ENCODE results near the gene GPR55.

The GPR55 gene

GRCh38 chr2:230913406-230914143, 11.5 kb downstream of the GPR55 start:
- Histone ChIP-seq H3K27me3 (ENCODE audit: insufficient read depth, low read length) (peaks cover 75% of the 10 kb centered on the region), H3K79me2 (ENCODE audit: control insufficient read depth, insufficient read depth, low read length, unreplicated experiment) (no peaks in the 10 kb centered on the region), H3K4me3 (ENCODE audit: low read depth, low read length) (no peak overlapping the region), H3K36me3 (ENCODE audit: insufficient read depth, low read length) (no peaks in the 10 kb centered on the region), H2AFZ (ENCODE audit: low read length, unreplicated experiment) (no peak overlapping the region), H3K4me1 (ENCODE audit: control insufficient read depth, insufficient read depth, low read length, unreplicated experiment) (peaks cover 5% of the 10 kb centered on the region), H3K27ac (ENCODE audit: low read depth, low read length) (no peak overlapping the region)

- H3K36me3 ChIP-seq (ENCODE audit: insufficient read depth, low read length), result no peaks in the 10 kb centered on the region
- H3K79me2 ChIP-seq (ENCODE audit: control insufficient read depth, insufficient read depth, low read length, unreplicated experiment), result no peaks in the 10 kb centered on the region
- H3K27me3 ChIP-seq (ENCODE audit: insufficient read depth, low read length), result peaks cover 66% of the 10 kb centered on the region
- no peak overlapping the region for H2AFZ ChIP-seq (ENCODE audit: low read length, unreplicated experiment)
- no peak overlapping the region for H3K4me3 ChIP-seq (ENCODE audit: low read depth, low read length)
- H3K4me1 ChIP-seq (ENCODE audit: control insufficient read depth, insufficient read depth, low read length, unreplicated experiment), result peaks cover 11% of the 10 kb centered on the region
- H3K27ac ChIP-seq (ENCODE audit: low read depth, low read length), result no peak overlapping the region
These were observed 12.3 kb downstream of the GPR55 start for GRCh38 chr2:230912724-230913123.

GRCh38 chr2:230912046-230912445, 13.0 kb downstream of the GPR55 start:
- H2AFZ ChIP-seq (ENCODE audit: low read length, unreplicated experiment), result no peak overlapping the region
- no peak overlapping the region for H3K4me3 ChIP-seq (ENCODE audit: low read depth, low read length)
- no peak overlapping the region for H3K27ac ChIP-seq (ENCODE audit: low read depth, low read length)
- no peaks in the 10 kb centered on the region for H3K36me3 ChIP-seq (ENCODE audit: insufficient read depth, low read length)
- H3K27me3 ChIP-seq (ENCODE audit: insufficient read depth, low read length), result peaks cover 61% of the 10 kb centered on the region
- no peaks in the 10 kb centered on the region for H3K79me2 ChIP-seq (ENCODE audit: control insufficient read depth, insufficient read depth, low read length, unreplicated experiment)
- H3K4me1 ChIP-seq (ENCODE audit: control insufficient read depth, insufficient read depth, low read length, unreplicated experiment), result peaks cover 11% of the 10 kb centered on the region

GRCh38 chr2:230910546-230911177, 14.4 kb downstream of the GPR55 start:
- Histone ChIP-seq H3K36me3 (ENCODE audit: insufficient read depth, low read length) (no peaks in the 10 kb centered on the region), H3K4me3 (ENCODE audit: low read depth, low read length) (no peak overlapping the region), H3K27ac (ENCODE audit: low read depth, low read length) (no peak overlapping the region), H3K79me2 (ENCODE audit: control insufficient read depth, insufficient read depth, low read length, unreplicated experiment) (no peaks in the 10 kb centered on the region), H3K27me3 (ENCODE audit: insufficient read depth, low read length) (peaks cover 55% of the 10 kb centered on the region), H2AFZ (ENCODE audit: low read length, unreplicated experiment) (no peak overlapping the region), H3K4me1 (ENCODE audit: control insufficient read depth, insufficient read depth, low read length, unreplicated experiment) (peaks cover 11% of the 10 kb centered on the region)

GRCh38 chr2:230909841-230910545, 15.0 kb downstream of the GPR55 start:
- peaks cover 48% of the 10 kb centered on the region for H3K27me3 ChIP-seq (ENCODE audit: insufficient read depth, low read length)
- H3K27ac ChIP-seq (ENCODE audit: low read depth, low read length), result no peak overlapping the region
- H3K79me2 ChIP-seq (ENCODE audit: control insufficient read depth, insufficient read depth, low read length, unreplicated experiment), result no peaks in the 10 kb centered on the region
- peaks cover 11% of the 10 kb centered on the region for H3K4me1 ChIP-seq (ENCODE audit: control insufficient read depth, insufficient read depth, low read length, unreplicated experiment)
- H3K4me3 ChIP-seq (ENCODE audit: low read depth, low read length), result no peak overlapping the region
- H3K36me3 ChIP-seq (ENCODE audit: insufficient read depth, low read length), result no peaks in the 10 kb centered on the region
- no peak overlapping the region for H2AFZ ChIP-seq (ENCODE audit: low read length, unreplicated experiment)

GRCh38 chr2:230908595-230909191, 16.3 kb downstream of the GPR55 start:
- peaks cover 11% of the 10 kb centered on the region for H3K4me1 ChIP-seq (ENCODE audit: control insufficient read depth, insufficient read depth, low read length, unreplicated experiment)
- H3K27me3 ChIP-seq (ENCODE audit: insufficient read depth, low read length), result peaks cover 35% of the 10 kb centered on the region
- no peak overlapping the region for H3K27ac ChIP-seq (ENCODE audit: low read depth, low read length)
- H3K79me2 ChIP-seq (ENCODE audit: control insufficient read depth, insufficient read depth, low read length, unreplicated experiment), result no peaks in the 10 kb centered on the region
- H3K36me3 ChIP-seq (ENCODE audit: insufficient read depth, low read length), result no peaks in the 10 kb centered on the region
- no peak overlapping the region for H2AFZ ChIP-seq (ENCODE audit: low read length, unreplicated experiment)
- no peak overlapping the region; the same call in 1 of the 2 replicates for H3K4me3 ChIP-seq (ENCODE audit: low read depth, low read length)

- no peak overlapping the region for H3K27ac ChIP-seq (ENCODE audit: low read depth, low read length)
- H3K79me2 ChIP-seq (ENCODE audit: control insufficient read depth, insufficient read depth, low read length, unreplicated experiment), result no peaks in the 10 kb centered on the region
- peaks cover 11% of the 10 kb centered on the region for H3K4me1 ChIP-seq (ENCODE audit: control insufficient read depth, insufficient read depth, low read length, unreplicated experiment)
- H2AFZ ChIP-seq (ENCODE audit: low read length, unreplicated experiment), result no peak overlapping the region
- no peak overlapping the region; the same call in 1 of the 2 replicates for H3K4me3 ChIP-seq (ENCODE audit: low read depth, low read length)
- peaks cover 30% of the 10 kb centered on the region for H3K27me3 ChIP-seq (ENCODE audit: insufficient read depth, low read length)
- no peaks in the 10 kb centered on the region for H3K36me3 ChIP-seq (ENCODE audit: insufficient read depth, low read length)
These were observed 16.9 kb downstream of the GPR55 start for GRCh38 chr2:230908092-230908594.

- peaks cover 24% of the 10 kb centered on the region for H3K27me3 ChIP-seq (ENCODE audit: insufficient read depth, low read length)
- no peak overlapping the region for H3K27ac ChIP-seq (ENCODE audit: low read depth, low read length)
These were observed 17.5 kb downstream of the GPR55 start for GRCh38 chr2:230907361-230908091.

GRCh38 chr2:230906471-230907230, 18.4 kb downstream of the GPR55 start:
- Histone ChIP-seq H3K27me3 (ENCODE audit: insufficient read depth, low read length) (peaks cover 17% of the 10 kb centered on the region; the same call in 1 of the 2 replicates), H3K4me1 (ENCODE audit: control insufficient read depth, insufficient read depth, low read length, unreplicated experiment) (peaks cover 11% of the 10 kb centered on the region), H3K4me3 (ENCODE audit: low read depth, low read length) (no peak overlapping the region), H3K27ac (ENCODE audit: low read depth, low read length) (no peak overlapping the region), H3K79me2 (ENCODE audit: control insufficient read depth, insufficient read depth, low read length, unreplicated experiment) (no peaks in the 10 kb centered on the region), H3K36me3 (ENCODE audit: insufficient read depth, low read length) (no peaks in the 10 kb centered on the region), H2AFZ (ENCODE audit: low read length, unreplicated experiment) (no peak overlapping the region)

More at GRCh38 chr2:230907361-230908091, 17.5 kb downstream of the GPR55 start:
- Histone ChIP-seq H2AFZ (ENCODE audit: low read length, unreplicated experiment) (no peak overlapping the region), H3K79me2 (ENCODE audit: control insufficient read depth, insufficient read depth, low read length, unreplicated experiment) (no peaks in the 10 kb centered on the region), H3K36me3 (ENCODE audit: insufficient read depth, low read length) (no peaks in the 10 kb centered on the region), H3K4me3 (ENCODE audit: low read depth, low read length) (no peak overlapping the region), H3K4me1 (ENCODE audit: control insufficient read depth, insufficient read depth, low read length, unreplicated experiment) (peaks cover 11% of the 10 kb centered on the region)
